ENCODE data around the gene RNF19B. TPM values are rescaled to one million over a fixed set of nuclear protein-coding genes. Genes with fewer than 3 reads are reported as not detected.
A peak's percentile ranks its signal among the peaks of the same experiment; 100 is the strongest.

RNF19B gene
- total and polyA plus RNA-seq, 2 of the 13 experiments (the other 11 are each of a cell fraction or from before 2014, with no cell fraction given) = 15.3 to 22.5 TPM

DNA sequence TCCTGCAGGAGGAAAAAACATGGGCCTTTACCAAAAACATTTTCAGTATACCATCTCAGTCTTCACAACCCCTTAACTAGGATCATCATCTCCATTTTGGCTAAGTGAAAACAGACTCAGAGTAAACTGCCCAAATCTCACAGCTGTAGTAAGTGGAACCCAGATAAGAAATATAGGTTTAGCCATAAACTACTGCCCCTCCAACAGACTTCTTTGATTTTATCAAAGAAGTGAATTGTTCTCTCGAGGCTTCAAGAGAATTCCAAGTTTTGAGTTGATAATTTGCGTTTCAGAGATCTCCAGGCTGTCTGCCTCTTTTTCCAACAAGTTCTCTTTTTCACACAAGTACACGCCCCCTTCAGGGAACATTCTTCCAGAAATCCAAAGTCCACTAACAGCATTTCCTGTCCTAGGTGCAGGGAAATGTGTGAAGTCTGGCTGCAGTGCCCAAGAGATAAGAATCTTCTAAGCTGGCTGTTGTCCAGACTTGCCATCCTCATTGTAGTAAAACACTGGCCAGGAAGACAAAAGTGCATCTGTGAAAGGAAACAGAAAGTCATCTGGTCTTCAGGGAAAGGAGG, 30.8 kb downstream of the RNF19B start:
- WGBS (ENCODE audit: low lambda C conversion rate) = 2% methylated on average over 3 of the region's 3 CpGs
- BruUV-seq (replicated peaks) = TSS peak; percentile 49
- H3K27ac ChIP-seq (ENCODE audit: extremely low read length, insufficient read depth, low read length) = peak overlapping the region; percentile 90
- in situ Hi-C loops (cut with HindIII; ENCODE audit: extremely low pct_ligation_motif_present, low pct_unique_long_range_greater_than_20kb) = loop anchor here (5.0 kb wide), 1 partner anchor 123 kb away; no protein-coding TSS in a partner anchor
- peak overlapping the region; percentile 71 for H3K4me2 ChIP-seq (ENCODE audit: low read depth, low read length)
- FAIRE-seq (peak; percentile 96), ATAC-seq (peak; percentile 87), DNase-seq (ENCODE audit: low spot score) (peak; percentile 99)
- intact Hi-C loops (cut with micrococcal nuclease; ENCODE audit: unreplicated experiment) = loop anchor here (1.0 to 10.0 kb wide), 5 partner anchors 29 to 151 kb away; partner anchors contain the start of genes AK2 and AZIN2
- H3K9me3 ChIP-seq (ENCODE audit: low read length) = no peaks in the 10 kb centered on the region
- POLR2A ChIA-PET = interaction anchor here (0.6 to 3.4 kb wide), 7 partner anchors 15 to 193 kb away, joined by 3 to 26 read pairs (median 6); partner anchors contain the start of gene RNF19B
- peaks cover 45% of the 10 kb centered on the region for H3K4me1 ChIP-seq (ENCODE audit: insufficient read depth, low read length)
- no peaks in the 10 kb centered on the region for H4K20me1 ChIP-seq (ENCODE audit: insufficient read depth, low read length)
- H3K27me3 ChIP-seq (ENCODE audit: control insufficient read depth in 1 of 2, insufficient read depth in 2 of 2, low read length in 2 of 2) = peaks cover 0 to 10% of the 10 kb centered on the region in 2 experiments; a peak in 3 of 5 replicates
- no peak overlapping the region for H2AFZ ChIP-seq (ENCODE audit: low read length)
- no peaks in the 10 kb centered on the region for H3K79me2 ChIP-seq (ENCODE audit: insufficient read depth, low read length)
- CTCF ChIA-PET (ENCODE audit: low intra/inter-chr PET ratio, low total read pairs) = interaction anchor here (0.9 to 5.0 kb wide), 3 partner anchors 121 to 152 kb away, joined by 3 to 44 read pairs (median 4); no protein-coding TSS in a partner anchor
- peak overlapping the region; percentile 60 for H3K9ac ChIP-seq (ENCODE audit: insufficient read depth, low read depth, low read length)
- peak overlapping the region; percentile 42 to 48 (median 44); a peak in 5 of 6 replicates for H3K4me3 ChIP-seq (replicated peaks in 1 of 3; ENCODE audit: insufficient read depth in 1 of 3, low read depth in 2 of 3, low read length in 3 of 3)
- H3K36me3 ChIP-seq (replicated peaks in 1 of 2; ENCODE audit: control insufficient read depth in 1 of 2, insufficient read depth in 2 of 2, low read length in 2 of 2) = peaks cover 0 to 19% of the 10 kb centered on the region in 2 experiments; a peak in 4 of 5 replicates
- TF ChIP-seq, protein P1, sequence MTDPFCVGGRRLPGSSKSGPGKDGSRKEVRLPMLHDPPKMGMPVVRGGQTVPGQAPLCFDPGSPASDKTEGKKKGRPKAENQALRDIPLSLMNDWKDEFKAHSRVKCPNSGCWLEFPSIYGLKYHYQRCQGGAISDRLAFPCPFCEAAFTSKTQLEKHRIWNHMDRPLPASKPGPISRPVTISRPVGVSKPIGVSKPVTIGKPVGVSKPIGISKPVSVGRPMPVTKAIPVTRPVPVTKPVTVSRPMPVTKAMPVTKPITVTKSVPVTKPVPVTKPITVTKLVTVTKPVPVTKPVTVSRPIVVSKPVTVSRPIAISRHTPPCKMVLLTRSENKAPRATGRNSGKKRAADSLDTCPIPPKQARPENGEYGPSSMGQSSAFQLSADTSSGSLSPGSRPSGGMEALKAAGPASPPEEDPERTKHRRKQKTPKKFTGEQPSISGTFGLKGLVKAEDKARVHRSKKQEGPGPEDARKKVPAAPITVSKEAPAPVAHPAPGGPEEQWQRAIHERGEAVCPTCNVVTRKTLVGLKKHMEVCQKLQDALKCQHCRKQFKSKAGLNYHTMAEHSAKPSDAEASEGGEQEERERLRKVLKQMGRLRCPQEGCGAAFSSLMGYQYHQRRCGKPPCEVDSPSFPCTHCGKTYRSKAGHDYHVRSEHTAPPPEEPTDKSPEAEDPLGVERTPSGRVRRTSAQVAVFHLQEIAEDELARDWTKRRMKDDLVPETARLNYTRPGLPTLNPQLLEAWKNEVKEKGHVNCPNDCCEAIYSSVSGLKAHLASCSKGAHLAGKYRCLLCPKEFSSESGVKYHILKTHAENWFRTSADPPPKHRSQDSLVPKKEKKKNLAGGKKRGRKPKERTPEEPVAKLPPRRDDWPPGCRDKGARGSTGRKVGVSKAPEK (CRISPR knock-in tag; IDR thresholded peaks at IDR 0.05; ENCODE audit: borderline replicate concordance) = peak; percentile 50; the same call in 1 of the 2 replicates
- TF ChIP-seq, protein P2, sequence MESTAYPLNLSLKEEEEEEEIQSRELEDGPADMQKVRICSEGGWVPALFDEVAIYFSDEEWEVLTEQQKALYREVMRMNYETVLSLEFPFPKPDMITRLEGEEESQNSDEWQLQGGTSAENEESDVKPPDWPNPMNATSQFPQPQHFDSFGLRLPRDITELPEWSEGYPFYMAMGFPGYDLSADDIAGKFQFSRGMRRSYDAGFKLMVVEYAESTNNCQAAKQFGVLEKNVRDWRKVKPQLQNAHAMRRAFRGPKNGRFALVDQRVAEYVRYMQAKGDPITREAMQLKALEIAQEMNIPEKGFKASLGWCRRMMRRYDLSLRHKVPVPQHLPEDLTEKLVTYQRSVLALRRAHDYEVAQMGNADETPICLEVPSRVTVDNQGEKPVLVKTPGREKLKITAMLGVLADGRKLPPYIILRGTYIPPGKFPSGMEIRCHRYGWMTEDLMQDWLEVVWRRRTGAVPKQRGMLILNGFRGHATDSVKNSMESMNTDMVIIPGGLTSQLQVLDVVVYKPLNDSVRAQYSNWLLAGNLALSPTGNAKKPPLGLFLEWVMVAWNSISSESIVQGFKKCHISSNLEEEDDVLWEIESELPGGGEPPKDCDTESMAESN (CRISPR knock-in tag; conservative IDR thresholded peaks at IDR 0.05) = no peak
- TF ChIP-seq TSC22D2 (CRISPR knock-in tag; IDR thresholded peaks at IDR 0.05; ENCODE audit: borderline replicate concordance) (no peak), RAD21 (CRISPR knock-in tag; IDR thresholded peaks at IDR 0.05) (no peak), KLF9 (CRISPR knock-in tag; IDR thresholded peaks at IDR 0.05; ENCODE audit: low read depth) (peak; percentile 96), RBM39 (IDR thresholded peaks at IDR 0.05; ENCODE audit: low read depth, low read length, poor library complexity, severe bottlenecking) (no peak), STAG1 (CRISPR knock-in tag; IDR thresholded peaks at IDR 0.05) (peak; percentile 18; the same call in 1 of the 2 replicates), HES4 (CRISPR knock-in tag; IDR thresholded peaks at IDR 0.05; ENCODE audit: borderline replicate concordance) (no peak), ZNF331 (CRISPR knock-in tag; IDR thresholded peaks at IDR 0.05) (peak; percentile 68; the same call in 1 of the 2 replicates), BRD4 (CRISPR knock-in tag; IDR thresholded peaks at IDR 0.05) (no peak), U2AF2 (IDR thresholded peaks at IDR 0.05; ENCODE audit: low read depth, low read length) (no peak), MIER3 (CRISPR knock-in tag; IDR thresholded peaks at IDR 0.05; ENCODE audit: borderline replicate concordance) (peak; percentile 89), ZNF20 (CRISPR knock-in tag; IDR thresholded peaks at IDR 0.05) (no peak)
- TF ChIP-seq, protein P3, sequence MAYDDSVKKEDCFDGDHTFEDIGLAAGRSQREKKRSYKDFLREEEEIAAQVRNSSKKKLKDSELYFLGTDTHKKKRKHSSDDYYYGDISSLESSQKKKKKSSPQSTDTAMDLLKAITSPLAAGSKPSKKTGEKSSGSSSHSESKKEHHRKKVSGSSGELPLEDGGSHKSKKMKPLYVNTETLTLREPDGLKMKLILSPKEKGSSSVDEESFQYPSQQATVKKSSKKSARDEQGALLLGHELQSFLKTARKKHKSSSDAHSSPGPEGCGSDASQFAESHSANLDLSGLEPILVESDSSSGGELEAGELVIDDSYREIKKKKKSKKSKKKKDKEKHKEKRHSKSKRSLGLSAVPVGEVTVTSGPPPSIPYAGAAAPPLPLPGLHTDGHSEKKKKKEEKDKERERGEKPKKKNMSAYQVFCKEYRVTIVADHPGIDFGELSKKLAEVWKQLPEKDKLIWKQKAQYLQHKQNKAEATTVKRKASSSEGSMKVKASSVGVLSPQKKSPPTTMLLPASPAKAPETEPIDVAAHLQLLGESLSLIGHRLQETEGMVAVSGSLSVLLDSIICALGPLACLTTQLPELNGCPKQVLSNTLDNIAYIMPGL (CRISPR knock-in tag; IDR thresholded peaks at IDR 0.05; ENCODE audit: borderline replicate concordance in 1 of 2, low read depth in 1 of 2) = peak; percentile 37 to 48; a peak in 2 of 4 replicates
- TF ChIP-seq, protein P4, sequence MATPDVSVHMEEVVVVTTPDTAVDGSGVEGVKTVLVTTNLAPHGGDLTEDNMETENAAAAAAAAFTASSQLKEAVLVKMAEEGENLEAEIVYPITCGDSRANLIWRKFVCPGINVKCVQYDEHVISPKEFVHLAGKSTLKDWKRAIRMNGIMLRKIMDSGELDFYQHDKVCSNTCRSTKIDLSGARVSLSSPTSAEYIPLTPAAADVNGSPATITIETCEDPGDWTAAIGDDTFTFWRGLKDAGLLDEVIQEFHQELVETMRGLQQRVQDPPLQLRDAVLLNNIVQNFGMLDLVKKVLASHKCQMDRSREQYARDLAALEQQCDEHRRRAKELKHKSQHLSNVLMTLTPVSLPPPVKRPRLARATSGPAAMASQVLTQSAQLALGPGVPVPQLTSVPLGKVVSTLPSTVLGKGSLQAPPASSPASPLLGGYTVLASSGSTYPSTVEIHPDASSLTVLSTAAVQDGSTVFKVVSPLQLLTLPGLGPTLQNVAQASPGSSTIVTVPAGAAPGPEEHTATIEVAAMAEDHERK (CRISPR knock-in tag; IDR thresholded peaks at IDR 0.05; ENCODE audit: low read depth) = no peak
